Ishikawa (cell line): Measurements from ENCODE around the gene GSK3B.

ENCODE experiments used
- CEBPB ChIP-seq: IDR thresholded peaks from 2 replicates; pipeline ENCODE4 v1.6.1; 2012
- CREB1 ChIP-seq: IDR thresholded peaks from 2 replicates; pipeline ENCODE4 v1.6.1; 2012; ENCODE audit warnings: low read depth
- EGR1 ChIP-seq: IDR thresholded peaks from 2 replicates; pipeline ENCODE4 v1.6.1; 2012
- EP300 ChIP-seq: IDR thresholded peaks from 2 replicates; pipeline ENCODE4 v1.6.1; 2012; ENCODE audit warnings: borderline replicate concordance
- FOXM1 ChIP-seq: IDR thresholded peaks from 2 replicates; pipeline ENCODE4 v1.6.1; 2012; ENCODE audit warnings: low read depth, borderline replicate concordance
- MAX ChIP-seq: IDR thresholded peaks from 2 replicates; pipeline ENCODE4 v1.6.1; 2012
- NFIC ChIP-seq: IDR thresholded peaks from 2 replicates; pipeline ENCODE4 v1.6.1; 2012
- RAD21 ChIP-seq: IDR thresholded peaks from 2 replicates; pipeline ENCODE4 v1.6.1; 2012; ENCODE audit warnings: low read depth
- REST ChIP-seq: IDR thresholded peaks from 2 replicates; pipeline ENCODE4 v1.6.1; 2012; ENCODE audit warnings: low read depth, mild to moderate bottlenecking
- TAF1 ChIP-seq: IDR thresholded peaks from 2 replicates; pipeline ENCODE4 v1.6.1; 2012; ENCODE audit warnings: low read depth, mild to moderate bottlenecking
- TCF12 ChIP-seq: IDR thresholded peaks from 2 replicates; pipeline ENCODE4 v1.6.1; 2012; ENCODE audit warnings: low read depth
- TEAD4 ChIP-seq: IDR thresholded peaks from 2 replicates; pipeline ENCODE4 v1.6.1; 2012
- USF1 ChIP-seq: IDR thresholded peaks from 2 replicates; pipeline ENCODE4 v1.6.1; 2012
- YY1 ChIP-seq: IDR thresholded peaks from 2 replicates; pipeline ENCODE4 v1.6.1; 2012; ENCODE audit warnings: low read depth
- ZBTB7A ChIP-seq: IDR thresholded peaks from 2 replicates; pipeline ENCODE4 v1.6.1; 2012; ENCODE audit warnings: low read depth

GSK3B gene

GRCh38 chr3:120052677-120053076 lies 41.6 kb downstream of the GSK3B start:
- TF ChIP-seq ZBTB7A (no peak), REST (no peak), NFIC (no peak), YY1 (no peak), EP300 (no peak), EGR1 (no peak), CREB1 (no peak)

- TF ChIP-seq FOXM1 (no peak), ZBTB7A (no peak), TEAD4 (no peak)
Observed at GRCh38 chr3:120052225-120052624, 42.0 kb downstream of the GSK3B start.

- TF ChIP-seq CREB1 (no peak), REST (no peak), FOXM1 (no peak), TAF1 (no peak), TCF12 (no peak), CEBPB (no peak), YY1 (no peak), USF1 (no peak), ZBTB7A (no peak), RAD21 (no peak), EP300 (no peak), TEAD4 (no peak), EGR1 (no peak), NFIC (no peak), MAX (no peak)
Observed at GRCh38 chr3:120049881-120050539, 44.2 kb downstream of the GSK3B start.

GRCh38 chr3:120049072-120049471 lies 45.2 kb downstream of the GSK3B start:
- TF ChIP-seq FOXM1 (no peak), EP300 (no peak), REST (no peak), EGR1 (no peak), TCF12 (no peak)

GRCh38 chr3:120048355-120049041 lies 45.7 kb downstream of the GSK3B start:
- TF ChIP-seq ZBTB7A (no peak), EP300 (no peak), NFIC (no peak)

- TF ChIP-seq TEAD4 (no peak), TCF12 (no peak), CEBPB (no peak), EP300 (no peak), EGR1 (no peak), REST (no peak), MAX (no peak), CREB1 (no peak), YY1 (no peak), ZBTB7A (no peak), USF1 (no peak), NFIC (no peak), FOXM1 (no peak), TAF1 (no peak), RAD21 (no peak)
Observed at GRCh38 chr3:120047686-120048085, 46.6 kb downstream of the GSK3B start.
